RWPE2 (cell line): ENCODE measurements around the gene ABCC8.

Experiments
- ATAC-seq: fragments of 200-7000 bp; cut with Tn5 transposase; 3 replicates; pipeline ENCODE4 v1.9.1; 2021; ENCODE audit warnings: low read depth
- DNase-seq: peaks from one replicate; pipeline ENCODE4 v3.0.0-alpha.2; 2020; ENCODE audit warnings: low spot score
- H3K27ac ChIP-seq: fragments of 450-650 bp; 2 replicates; pipeline ENCODE4 v1.5.1; 2017; ENCODE audit warnings: mild to moderate bottlenecking; ENCODE audit not compliant: poor library complexity, severe bottlenecking
- H3K27me3 ChIP-seq: fragments of 250-450 bp; sonication (Bioruptor Pico); 2 replicates; pipeline ENCODE4 v1.5.1; 2021; ENCODE audit warnings: mild to moderate bottlenecking, moderate library complexity; ENCODE audit not compliant: insufficient read depth, poor library complexity, severe bottlenecking
- H3K36me3 ChIP-seq: fragments of 250-450 bp; sonication (Bioruptor Pico); 2 replicates; pipeline ENCODE4 v1.5.1; 2020; ENCODE audit warnings: low read depth, mild to moderate bottlenecking, moderate library complexity
- H3K4me1 ChIP-seq: fragments of 250-450 bp; sonication (Bioruptor Pico); 2 replicates; pipeline ENCODE4 v1.5.1; 2021; ENCODE audit warnings: mild to moderate bottlenecking, moderate library complexity; ENCODE audit not compliant: insufficient read depth, poor library complexity, severe bottlenecking
- H3K4me3 ChIP-seq: fragments of 250-450 bp; sonication (Bioruptor Pico); 2 replicates; pipeline ENCODE4 v1.5.1; 2021; ENCODE audit warnings: mild to moderate bottlenecking, moderate library complexity; ENCODE audit not compliant: severe bottlenecking
- H3K9me3 ChIP-seq: fragments of 250-450 bp; sonication (Bioruptor Pico); 2 replicates; pipeline ENCODE4 v1.5.1; 2021; ENCODE audit warnings: mild to moderate bottlenecking, moderate library complexity; ENCODE audit not compliant: severe bottlenecking
- TF ChIP-seq, protein P1 (sequence below): fragments of 450-650 bp; IDR thresholded peaks from one replicate; pipeline ENCODE4 v1.5.1; 2017; ENCODE audit warnings: mild to moderate bottlenecking, moderate library complexity; ENCODE audit not compliant: poor library complexity, severe bottlenecking

The ABCC8 gene

DNA sequence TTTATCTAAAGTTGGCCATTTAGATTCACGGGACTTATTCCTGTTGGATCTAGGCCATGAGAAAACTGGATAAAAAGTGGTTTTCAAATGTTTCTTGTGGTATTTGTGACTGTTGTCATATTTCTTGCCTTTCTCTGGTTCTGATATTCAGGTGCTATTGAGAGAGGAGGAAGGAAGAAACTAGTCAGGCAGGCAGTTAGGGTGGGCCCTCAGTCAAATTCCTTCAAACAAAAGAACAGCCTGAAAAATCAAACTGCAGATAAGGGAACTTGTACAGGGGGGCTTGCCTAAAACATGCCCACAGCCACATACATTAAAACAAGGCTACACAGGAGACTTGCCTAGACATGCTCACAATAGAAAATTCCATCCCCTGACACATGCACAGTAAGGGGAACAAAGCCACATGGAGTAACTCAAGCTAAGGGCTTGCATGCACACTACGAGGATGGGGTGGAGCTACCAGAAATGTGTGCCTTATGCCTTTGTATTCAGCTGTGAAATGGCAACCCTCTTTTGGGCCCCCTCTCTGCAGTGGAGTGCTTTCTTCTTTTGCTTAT lies 106.9 kb downstream of the ABCC8 start:
- Histone ChIP-seq H3K4me1 (no peaks in the 10 kb centered on the region), H3K36me3 (peaks cover 43% of the 10 kb centered on the region), H3K4me3 (no peak overlapping the region), H3K27me3 (no peaks in the 10 kb centered on the region), H3K9me3 (peaks cover 20% of the 10 kb centered on the region), H3K27ac (no peak overlapping the region)
- TF ChIP-seq, protein P1, sequence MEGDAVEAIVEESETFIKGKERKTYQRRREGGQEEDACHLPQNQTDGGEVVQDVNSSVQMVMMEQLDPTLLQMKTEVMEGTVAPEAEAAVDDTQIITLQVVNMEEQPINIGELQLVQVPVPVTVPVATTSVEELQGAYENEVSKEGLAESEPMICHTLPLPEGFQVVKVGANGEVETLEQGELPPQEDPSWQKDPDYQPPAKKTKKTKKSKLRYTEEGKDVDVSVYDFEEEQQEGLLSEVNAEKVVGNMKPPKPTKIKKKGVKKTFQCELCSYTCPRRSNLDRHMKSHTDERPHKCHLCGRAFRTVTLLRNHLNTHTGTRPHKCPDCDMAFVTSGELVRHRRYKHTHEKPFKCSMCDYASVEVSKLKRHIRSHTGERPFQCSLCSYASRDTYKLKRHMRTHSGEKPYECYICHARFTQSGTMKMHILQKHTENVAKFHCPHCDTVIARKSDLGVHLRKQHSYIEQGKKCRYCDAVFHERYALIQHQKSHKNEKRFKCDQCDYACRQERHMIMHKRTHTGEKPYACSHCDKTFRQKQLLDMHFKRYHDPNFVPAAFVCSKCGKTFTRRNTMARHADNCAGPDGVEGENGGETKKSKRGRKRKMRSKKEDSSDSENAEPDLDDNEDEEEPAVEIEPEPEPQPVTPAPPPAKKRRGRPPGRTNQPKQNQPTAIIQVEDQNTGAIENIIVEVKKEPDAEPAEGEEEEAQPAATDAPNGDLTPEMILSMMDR = no peak
- ATAC-seq (no peak), DNase-seq (no peak)

GRCh38 chr11:17369094-17369493 lies 107.6 kb downstream of the ABCC8 start:
- TF ChIP-seq, protein P1 = no peak
- DNase-seq (no peak), ATAC-seq (no peak)
- Histone ChIP-seq H3K9me3 (peaks cover 20% of the 10 kb centered on the region), H3K27ac (no peak overlapping the region), H3K4me1 (no peaks in the 10 kb centered on the region), H3K27me3 (no peaks in the 10 kb centered on the region), H3K36me3 (peaks cover 43% of the 10 kb centered on the region), H3K4me3 (no peak overlapping the region)

DNA sequence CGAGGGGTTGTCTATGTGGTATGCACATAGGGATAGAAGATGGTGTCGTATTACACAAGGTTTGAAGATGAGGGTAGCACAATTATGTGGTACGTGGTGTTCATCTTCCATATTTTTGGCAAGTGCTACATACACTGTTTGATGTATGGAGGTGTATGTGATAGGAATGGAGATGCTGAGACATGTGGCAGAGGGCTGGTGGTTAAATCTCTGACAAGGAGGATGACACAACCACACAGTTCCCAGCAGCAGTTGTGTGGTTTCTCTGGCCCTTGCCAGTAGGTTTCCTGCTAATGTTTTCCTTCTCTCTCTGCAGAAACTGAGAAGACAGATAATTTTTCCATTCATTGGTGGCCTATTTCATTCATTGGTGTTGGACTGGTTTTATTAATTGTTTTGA lies 108.1 kb downstream of the ABCC8 start:
- no peak overlapping the region for H3K4me3 ChIP-seq
- H3K36me3 ChIP-seq = peaks cover 43% of the 10 kb centered on the region
- no peak for ATAC-seq
- TF ChIP-seq, protein P1 = no peak
- no peaks in the 10 kb centered on the region for H3K27me3 ChIP-seq
- H3K27ac ChIP-seq = no peak overlapping the region
- H3K4me1 ChIP-seq = no peaks in the 10 kb centered on the region
- no peak for DNase-seq
- peaks cover 17% of the 10 kb centered on the region for H3K9me3 ChIP-seq

DNA sequence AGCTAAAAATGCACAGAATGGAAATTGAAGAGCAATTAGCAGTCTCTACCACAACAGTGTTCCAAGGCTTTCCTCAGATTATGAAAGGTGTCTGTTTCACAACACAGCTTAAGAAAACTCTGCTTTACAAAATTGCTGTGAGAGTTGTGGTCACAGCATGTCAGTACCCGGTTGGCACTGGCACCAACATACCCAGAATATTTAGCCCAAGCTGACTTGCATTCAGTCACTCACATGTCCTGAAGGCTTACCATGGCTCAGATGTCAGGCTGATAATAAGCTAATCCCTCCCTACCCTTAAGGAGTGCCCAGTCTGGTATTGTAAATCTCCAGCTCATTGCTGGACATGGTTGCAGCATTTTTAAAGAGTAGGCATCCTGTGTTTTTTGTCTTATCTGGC lies 110.2 kb downstream of the ABCC8 start:
- Histone ChIP-seq H3K4me3 (no peak overlapping the region), H3K4me1 (no peaks in the 10 kb centered on the region), H3K9me3 (peaks cover 9% of the 10 kb centered on the region), H3K36me3 (peaks cover 33% of the 10 kb centered on the region), H3K27me3 (no peaks in the 10 kb centered on the region), H3K27ac (no peak overlapping the region)
- TF ChIP-seq, protein P1 = no peak
- DNase-seq (no peak), ATAC-seq (no peak)

- Histone ChIP-seq H3K27me3 (peaks cover 3% of the 10 kb centered on the region), H3K9me3 (no peaks in the 10 kb centered on the region), H3K36me3 (peaks cover 6% of the 10 kb centered on the region; the same call in 1 of the 2 replicates), H3K4me1 (peaks cover 5% of the 10 kb centered on the region), H3K4me3 (no peak overlapping the region), H3K27ac (no peak overlapping the region)
- ATAC-seq (no peak; the same call in 2 of the 3 replicates), DNase-seq (no peak)
- TF ChIP-seq, protein P1 = peak; percentile 82
Measured at GRCh38 chr11:17354601-17354991, 122.0 kb downstream of the ABCC8 start.
